GM20431 (cell line): ENCODE data around the gene MIP.
"Not testable (repeated sequence)": the region's sequence is repeated elsewhere in the genome, so short reads cannot be mapped to it uniquely, and the experiment has no call there.

ENCODE experiments used
- in situ Hi-C: fragments of 300-500 bp; cut with MseI, MboI; formaldehyde crosslinking; loops from one replicate; pipeline ENCODE4 v1.15.0; 2020; ENCODE audit warnings: low sequenced_read_pairs; ENCODE audit not compliant: unreplicated experiment

Gene MIP

DNA sequence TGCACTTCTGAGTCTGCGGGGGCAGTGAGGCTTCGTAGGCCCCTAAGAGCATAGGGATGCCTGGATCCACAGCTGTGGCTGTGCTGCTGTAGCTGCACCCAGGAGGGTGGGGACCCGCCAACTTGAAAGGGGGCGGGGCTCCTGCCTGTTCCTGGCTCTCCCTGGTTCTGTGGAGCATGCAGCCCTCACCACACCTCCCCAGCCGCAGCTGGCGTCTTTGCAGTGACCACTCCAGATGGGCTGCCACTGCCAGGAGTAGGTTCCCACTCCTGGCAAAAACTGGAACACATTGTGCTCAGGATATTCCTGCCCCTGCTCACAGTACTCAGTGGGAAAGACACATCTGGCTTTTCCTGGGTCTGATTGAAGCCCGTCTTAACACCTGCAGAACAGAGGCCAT is 41.1 kb downstream of the MIP start:
- in situ Hi-C loops = no loop called here

DNA sequence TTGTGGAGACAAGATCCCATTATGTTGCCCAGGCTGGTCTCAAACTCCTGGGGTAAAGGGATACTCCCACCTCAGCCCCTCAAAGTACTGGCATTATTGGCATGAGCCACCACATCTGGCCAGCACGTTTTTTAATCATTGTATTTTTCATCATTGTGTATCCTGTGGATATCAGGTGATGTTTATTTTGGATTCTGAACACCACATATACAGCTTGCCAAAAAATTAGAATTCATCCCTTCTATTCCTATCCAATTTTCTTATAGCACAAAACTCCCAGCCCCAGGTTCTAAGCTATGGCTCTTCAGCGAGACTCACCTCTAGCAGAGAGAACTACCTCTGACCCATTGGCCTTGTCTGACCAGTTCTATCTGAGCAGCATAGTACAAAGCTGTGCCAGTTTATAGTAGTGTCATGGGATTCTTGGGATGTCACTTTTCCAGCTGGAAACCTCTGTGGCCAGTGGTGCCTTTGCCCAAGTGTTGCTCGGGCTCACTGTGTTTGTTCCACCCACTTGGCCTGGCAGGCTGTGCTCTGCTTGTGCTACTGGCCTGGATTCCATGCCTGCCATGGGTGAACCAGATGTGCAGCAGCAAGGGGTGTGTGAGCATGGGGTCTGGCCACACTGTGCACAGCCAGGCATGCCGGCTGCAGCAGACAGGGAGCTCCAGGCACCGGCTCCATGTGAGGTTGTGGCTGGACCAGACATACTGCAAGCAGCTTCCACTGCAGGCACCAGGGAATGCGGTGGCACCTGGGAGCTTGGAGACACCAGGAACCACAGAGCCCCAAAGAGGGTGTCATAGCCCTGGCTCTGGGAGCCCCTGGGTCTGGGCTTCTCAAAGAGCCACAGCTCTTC is 42.4 kb downstream of the MIP start:
- in situ Hi-C loops = no loop called here

DNA sequence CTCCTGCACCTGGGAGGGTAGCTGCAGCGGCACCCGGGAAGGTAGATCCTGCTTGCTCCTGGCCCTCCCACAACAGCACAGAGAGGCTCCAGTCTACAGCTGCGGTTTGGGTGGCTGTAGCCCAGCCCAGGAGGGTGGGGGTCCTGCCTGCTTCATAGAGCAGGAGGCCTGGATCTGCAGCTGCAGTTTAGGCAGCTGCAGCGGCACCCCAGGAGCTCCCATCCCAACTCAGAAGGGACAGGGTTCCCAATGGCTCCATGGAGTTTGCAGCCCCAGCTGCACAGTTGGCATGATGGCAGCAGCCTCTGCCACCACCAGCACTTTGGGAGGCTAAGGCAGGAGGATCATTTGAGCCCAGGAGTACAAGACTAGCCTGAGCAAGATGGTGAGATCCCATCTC is 43.7 kb downstream of the MIP start:
- in situ Hi-C loops = no loop called here

DNA sequence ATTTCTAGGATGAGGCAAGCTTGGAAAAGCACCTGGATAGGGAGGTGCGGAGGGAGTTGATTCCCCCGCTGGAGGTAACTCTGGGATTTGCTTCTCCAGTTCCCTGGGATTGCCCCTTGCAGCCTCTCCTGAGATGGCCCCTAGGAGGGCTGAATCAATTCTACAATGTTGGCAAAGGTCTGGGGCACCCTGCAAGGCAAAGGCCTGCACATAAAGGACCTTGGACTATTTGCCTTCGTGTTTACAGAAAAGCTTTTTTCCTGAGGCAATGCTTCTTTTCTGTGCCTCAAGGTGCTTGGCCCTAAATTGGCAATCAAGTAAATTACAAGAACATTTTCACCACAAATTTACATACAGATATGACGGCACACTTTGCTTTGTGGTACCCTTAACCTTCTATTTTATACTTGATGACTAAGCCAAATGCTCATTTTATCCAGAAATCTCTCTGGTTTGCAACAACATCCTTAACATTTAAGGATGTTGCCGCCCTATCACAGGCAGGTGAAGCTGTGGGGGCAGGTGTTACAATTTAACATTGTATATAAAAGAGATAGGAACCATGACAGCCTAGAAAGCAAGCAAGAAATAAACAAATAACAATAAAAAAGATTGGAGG is 45.5 kb downstream of the MIP start:
- in situ Hi-C loops = no loop called here

DNA sequence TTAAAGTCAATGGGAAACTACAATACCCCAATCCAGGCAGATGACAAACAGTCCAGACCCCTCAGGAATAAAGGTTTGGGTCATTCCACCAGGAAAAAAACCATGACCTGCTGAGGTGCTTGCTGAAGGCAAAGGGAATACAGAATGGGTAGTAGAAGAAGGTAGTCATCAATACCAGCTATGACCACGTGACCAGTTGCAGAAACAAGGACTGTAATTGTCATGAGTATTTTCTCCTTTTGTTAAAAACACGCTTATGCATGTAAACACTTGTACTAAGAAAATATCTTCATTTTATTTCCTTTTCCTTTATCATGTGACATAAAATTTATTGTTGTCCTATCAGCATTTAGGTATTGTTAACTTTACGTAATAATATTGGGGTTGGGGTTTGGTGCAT is 50.2 kb downstream of the MIP start:
- in situ Hi-C loops = not testable (repeated sequence)

DNA sequence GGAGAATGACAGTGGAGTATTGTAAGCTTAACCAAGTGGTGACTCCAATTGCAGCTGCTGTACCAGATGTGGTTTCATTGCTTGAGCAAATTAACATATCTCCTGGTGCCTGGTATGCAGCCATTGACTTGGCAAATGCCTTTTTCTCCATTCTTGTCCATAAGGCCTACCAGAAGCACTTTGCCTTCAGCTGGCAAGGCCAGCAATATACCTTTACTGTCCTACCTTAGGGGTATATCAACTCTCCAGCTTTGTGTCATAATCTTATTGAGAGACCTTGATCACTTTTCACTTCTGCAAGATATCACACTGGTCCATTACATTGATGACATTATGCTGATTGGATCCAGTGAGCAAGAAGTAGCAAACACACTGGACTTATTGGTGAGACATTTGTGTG is 52.8 kb downstream of the MIP start:
- in situ Hi-C loops = not testable (repeated sequence)

DNA sequence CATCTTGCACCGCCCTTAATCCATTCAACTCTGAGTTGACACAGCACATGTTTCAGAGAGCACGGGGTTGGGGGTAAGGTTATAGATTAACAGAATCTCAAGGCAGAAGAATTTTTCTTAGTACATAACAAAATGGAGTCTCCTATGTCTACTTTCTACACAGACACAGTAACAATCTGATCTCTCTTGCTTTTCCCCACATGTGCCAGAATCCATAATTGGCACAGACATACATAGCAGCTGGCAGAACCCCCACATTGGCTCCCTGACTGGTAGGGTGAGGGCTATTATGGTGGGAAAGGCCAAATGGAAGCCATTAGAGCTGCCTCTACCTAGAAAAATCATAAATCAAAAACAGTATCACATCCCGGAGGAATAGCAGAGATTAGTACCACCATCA is 53.3 kb downstream of the MIP start:
- in situ Hi-C loops = not testable (repeated sequence)
